ENCODE measurements around the gene GPSM3. TPM values are rescaled to one million over a fixed set of nuclear protein-coding genes. Genes with fewer than 3 reads are reported as not detected.

The GPSM3 gene
- total RNA-seq, 1 donor from 2014 or later: 0.79 TPM

DNA sequence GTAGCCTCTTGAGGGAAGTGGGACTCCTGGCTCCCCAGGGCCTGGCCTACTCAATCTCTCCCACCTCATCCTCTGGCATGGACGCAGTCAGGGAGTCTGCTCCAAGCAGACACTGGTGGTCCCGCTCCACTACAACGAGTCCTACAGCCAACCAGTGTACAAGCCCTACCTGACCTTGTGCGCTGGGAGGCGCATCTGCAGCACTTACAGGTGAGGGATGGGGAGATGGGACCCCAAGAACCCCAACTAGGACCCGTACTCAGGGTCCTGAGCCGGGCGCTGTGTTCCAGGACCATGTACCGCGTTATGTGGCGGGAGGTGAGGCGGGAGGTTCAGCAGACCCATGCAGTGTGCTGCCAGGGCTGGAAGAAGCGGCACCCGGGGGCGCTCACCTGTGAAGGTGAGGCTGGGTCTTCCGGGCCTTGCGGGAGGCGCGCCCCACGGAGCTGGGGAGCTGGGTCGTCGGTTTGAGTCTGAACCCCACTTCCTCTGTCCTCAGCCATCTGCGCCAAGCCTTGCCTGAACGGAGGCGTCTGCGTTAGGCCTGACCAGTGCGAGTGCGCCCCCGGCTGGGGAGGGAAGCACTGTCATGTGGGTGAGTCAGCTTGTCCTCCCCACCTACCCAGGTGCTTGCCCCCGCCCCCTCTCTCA, 25.9 kb downstream of the GPSM3 start:
- no peak for FAIRE-seq
- no peak overlapping the region for H3K4me3 ChIP-seq (ENCODE audit: low read depth, low read length)
- TF ChIP-seq, protein P1, sequence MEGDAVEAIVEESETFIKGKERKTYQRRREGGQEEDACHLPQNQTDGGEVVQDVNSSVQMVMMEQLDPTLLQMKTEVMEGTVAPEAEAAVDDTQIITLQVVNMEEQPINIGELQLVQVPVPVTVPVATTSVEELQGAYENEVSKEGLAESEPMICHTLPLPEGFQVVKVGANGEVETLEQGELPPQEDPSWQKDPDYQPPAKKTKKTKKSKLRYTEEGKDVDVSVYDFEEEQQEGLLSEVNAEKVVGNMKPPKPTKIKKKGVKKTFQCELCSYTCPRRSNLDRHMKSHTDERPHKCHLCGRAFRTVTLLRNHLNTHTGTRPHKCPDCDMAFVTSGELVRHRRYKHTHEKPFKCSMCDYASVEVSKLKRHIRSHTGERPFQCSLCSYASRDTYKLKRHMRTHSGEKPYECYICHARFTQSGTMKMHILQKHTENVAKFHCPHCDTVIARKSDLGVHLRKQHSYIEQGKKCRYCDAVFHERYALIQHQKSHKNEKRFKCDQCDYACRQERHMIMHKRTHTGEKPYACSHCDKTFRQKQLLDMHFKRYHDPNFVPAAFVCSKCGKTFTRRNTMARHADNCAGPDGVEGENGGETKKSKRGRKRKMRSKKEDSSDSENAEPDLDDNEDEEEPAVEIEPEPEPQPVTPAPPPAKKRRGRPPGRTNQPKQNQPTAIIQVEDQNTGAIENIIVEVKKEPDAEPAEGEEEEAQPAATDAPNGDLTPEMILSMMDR (IDR thresholded peaks at IDR 0.05; ENCODE audit: insufficient read depth, low read length, severe bottlenecking): no peak
- no peak for DNase-seq (ENCODE audit: low read depth)
- H3K27me3 ChIP-seq (ENCODE audit: control insufficient read depth, insufficient read depth, low read length): no peaks in the 10 kb centered on the region
- H3K36me3 ChIP-seq (ENCODE audit: control insufficient read depth, insufficient read depth, low read length): peaks cover 18% of the 10 kb centered on the region

DNA sequence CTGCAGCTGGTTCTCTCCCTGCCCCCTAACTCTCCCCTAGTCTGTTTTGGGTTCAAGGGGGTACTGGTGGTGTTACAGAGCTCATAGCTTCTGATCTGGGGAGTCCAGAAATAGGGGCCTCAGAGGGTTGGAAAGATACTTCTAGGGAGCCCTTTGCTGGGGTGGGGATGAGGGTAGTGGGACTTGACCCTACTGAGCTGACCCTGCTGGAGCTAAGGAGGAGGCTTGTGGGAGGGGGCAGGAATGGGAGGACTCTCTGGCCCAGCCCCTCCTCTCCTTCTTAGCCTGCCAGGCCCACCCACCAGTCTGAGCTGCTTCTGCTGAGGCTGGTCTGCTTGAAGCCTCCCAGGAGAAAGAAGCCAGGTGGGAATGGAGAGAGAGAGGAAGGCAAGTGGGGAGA, 28.1 kb downstream of the GPSM3 start, which contains the start of gene EGFL8:
EGFL8 (plus strand) TSS at position 301 of the 400 bp plus-strand sequence. CDS start 1,571 bp downstream, outside the sequence.
- H3K36me3 ChIP-seq (ENCODE audit: control insufficient read depth, insufficient read depth, low read length): peaks cover 7% of the 10 kb centered on the region
- no peaks in the 10 kb centered on the region for H3K27me3 ChIP-seq (ENCODE audit: control insufficient read depth, insufficient read depth, low read length)
- DNase-seq (ENCODE audit: low read depth) (no peak), FAIRE-seq (no peak)
- TF ChIP-seq, protein P1 (IDR thresholded peaks at IDR 0.05; ENCODE audit: insufficient read depth, low read length, severe bottlenecking): no peak
- no peak within 1 kb of the TSS for H3K4me3 ChIP-seq (ENCODE audit: low read depth, low read length)

DNA sequence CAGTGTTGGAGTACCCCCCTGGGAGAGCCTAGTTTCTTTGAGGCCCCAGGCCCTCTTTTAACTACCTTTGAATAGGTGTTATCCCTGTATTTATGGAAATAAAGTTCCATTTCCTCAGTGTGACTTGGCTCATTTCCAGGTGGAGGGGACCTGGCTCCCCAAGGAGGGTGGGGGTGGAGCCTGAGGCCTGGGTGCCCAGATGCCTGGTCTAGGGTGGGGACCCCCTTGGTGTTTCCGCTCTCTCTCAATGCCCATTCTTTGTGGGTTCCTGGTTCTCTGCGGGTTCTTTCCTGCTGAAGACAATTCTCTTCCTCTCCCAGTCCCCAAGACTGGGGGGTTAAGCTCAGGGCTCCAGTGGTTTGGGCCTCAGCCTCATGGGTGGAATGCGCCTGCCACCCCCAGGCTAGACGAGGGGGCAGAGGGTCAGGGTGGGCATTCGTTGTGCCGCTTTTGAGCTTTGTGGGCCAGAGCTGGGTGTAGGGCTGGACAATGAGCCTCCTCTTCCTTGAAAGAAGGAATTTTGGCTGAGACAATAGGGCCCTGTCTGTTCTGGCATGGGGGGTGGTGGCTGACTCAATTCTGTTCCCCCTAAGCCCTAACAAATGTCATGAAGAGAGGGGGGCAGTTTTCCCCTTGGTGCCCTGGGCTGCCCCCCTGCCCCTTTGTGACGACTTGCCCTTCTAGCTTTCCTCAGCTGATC, 28.7 kb downstream of the GPSM3 start:
- TF ChIP-seq, protein P1 (IDR thresholded peaks at IDR 0.05; ENCODE audit: insufficient read depth, low read length, severe bottlenecking): no peak
- Histone ChIP-seq H3K36me3 (ENCODE audit: control insufficient read depth, insufficient read depth, low read length) (peaks cover 5% of the 10 kb centered on the region), H3K27me3 (ENCODE audit: control insufficient read depth, insufficient read depth, low read length) (no peaks in the 10 kb centered on the region), H3K4me3 (ENCODE audit: low read depth, low read length) (no peak overlapping the region)
- DNase-seq (ENCODE audit: low read depth) (no peak), FAIRE-seq (no peak)

DNA sequence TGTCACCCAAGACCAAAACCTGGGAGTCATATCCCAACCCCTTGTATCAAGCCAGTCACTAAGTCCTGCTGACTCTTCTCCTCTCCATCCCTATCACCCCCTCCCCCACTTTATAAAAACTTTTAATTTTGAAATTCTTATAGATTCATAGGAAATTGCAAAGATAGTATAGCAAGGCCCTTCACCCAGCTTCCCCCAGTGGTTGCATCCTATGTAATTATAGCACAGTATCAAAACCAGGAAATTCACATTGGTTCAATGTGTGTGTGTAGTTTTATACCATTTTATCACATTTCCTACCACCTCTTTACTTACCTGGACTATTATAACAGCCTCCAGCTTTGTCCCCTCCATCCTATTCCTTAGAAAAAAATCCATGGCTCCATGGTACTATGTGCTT, 34.4 kb downstream of the GPSM3 start:
- TF ChIP-seq, protein P1 (IDR thresholded peaks at IDR 0.05; ENCODE audit: insufficient read depth, low read length, severe bottlenecking): no peak
- Histone ChIP-seq H3K4me3 (ENCODE audit: low read depth, low read length) (no peak overlapping the region), H3K36me3 (ENCODE audit: control insufficient read depth, insufficient read depth, low read length) (peaks cover 9% of the 10 kb centered on the region), H3K27me3 (ENCODE audit: control insufficient read depth, insufficient read depth, low read length) (no peaks in the 10 kb centered on the region)
- DNase-seq (ENCODE audit: low read depth) (no peak), FAIRE-seq (no peak)

DNA sequence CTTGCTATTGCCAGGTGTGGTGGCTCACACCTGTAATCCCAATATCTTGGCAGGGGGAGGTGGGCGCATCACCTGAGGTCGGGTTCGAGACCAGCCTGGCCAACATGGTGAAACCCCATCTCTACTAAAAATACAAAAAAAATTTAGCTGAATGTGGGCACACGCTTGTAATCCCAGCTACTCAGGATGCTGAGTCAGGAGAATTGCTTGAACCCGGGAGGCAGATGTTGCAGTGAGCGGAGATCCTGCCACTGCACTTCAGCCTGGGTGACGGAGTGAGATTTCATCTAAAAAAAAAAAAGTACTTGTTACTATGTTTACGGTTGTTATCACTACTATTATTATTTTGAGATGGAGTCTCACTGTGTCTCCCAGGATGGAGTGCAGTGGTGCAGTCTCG, 35.6 kb downstream of the GPSM3 start:
- TF ChIP-seq, protein P1 (IDR thresholded peaks at IDR 0.05; ENCODE audit: insufficient read depth, low read length, severe bottlenecking): no peak
- Histone ChIP-seq H3K27me3 (ENCODE audit: control insufficient read depth, insufficient read depth, low read length) (no peaks in the 10 kb centered on the region), H3K4me3 (ENCODE audit: low read depth, low read length) (no peak overlapping the region), H3K36me3 (ENCODE audit: control insufficient read depth, insufficient read depth, low read length) (peaks cover 7% of the 10 kb centered on the region)
- FAIRE-seq (no peak), DNase-seq (ENCODE audit: low read depth) (no peak)
